Epithelial cell of esophagus (primary cell): ENCODE measurements around the gene SIK3.
A peak's percentile ranks its signal among the peaks of the same experiment; 100 is the strongest.

Experiments used
- DNase-seq: peaks from one replicate; pipeline ENCODE4 v3.0.0; 2010; ENCODE audit warnings: low read depth
- H3K4me3 ChIP-seq: 2 replicates; pipeline ENCODE4 v1.5.1; 2011; ENCODE audit warnings: mild to moderate bottlenecking, low read length, control low read depth
- TF ChIP-seq, protein P1 (sequence below): IDR thresholded peaks from 2 replicates; pipeline ENCODE4 v1.5.1; 2011; ENCODE audit warnings: low read depth, mild to moderate bottlenecking, low read length, control low read depth, inconsistent platforms; ENCODE audit not compliant: insufficient read depth; ENCODE audit errors: missing control alignments

The SIK3 gene

DNA sequence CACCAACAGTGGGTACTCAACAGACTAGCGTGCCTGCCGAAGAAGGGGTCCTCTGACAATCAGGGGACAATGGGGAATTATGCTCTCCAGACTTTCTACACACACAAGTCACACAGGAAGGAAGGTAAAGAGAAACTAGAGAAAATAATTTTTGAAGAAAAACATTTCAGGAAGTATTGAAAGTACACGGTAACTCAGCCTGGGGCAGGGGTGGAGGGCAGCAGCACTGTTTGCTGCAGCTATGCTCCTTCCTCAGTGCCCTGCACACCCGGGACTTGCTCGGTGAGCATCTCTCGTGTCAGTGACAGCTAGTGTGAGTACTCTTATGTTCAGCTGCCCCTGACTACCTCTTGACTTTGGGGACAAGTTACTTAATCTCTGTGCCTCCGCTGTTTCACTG, 242.8 kb downstream of the SIK3 start:
- no peak overlapping the region for H3K4me3 ChIP-seq
- TF ChIP-seq, protein P1, sequence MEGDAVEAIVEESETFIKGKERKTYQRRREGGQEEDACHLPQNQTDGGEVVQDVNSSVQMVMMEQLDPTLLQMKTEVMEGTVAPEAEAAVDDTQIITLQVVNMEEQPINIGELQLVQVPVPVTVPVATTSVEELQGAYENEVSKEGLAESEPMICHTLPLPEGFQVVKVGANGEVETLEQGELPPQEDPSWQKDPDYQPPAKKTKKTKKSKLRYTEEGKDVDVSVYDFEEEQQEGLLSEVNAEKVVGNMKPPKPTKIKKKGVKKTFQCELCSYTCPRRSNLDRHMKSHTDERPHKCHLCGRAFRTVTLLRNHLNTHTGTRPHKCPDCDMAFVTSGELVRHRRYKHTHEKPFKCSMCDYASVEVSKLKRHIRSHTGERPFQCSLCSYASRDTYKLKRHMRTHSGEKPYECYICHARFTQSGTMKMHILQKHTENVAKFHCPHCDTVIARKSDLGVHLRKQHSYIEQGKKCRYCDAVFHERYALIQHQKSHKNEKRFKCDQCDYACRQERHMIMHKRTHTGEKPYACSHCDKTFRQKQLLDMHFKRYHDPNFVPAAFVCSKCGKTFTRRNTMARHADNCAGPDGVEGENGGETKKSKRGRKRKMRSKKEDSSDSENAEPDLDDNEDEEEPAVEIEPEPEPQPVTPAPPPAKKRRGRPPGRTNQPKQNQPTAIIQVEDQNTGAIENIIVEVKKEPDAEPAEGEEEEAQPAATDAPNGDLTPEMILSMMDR: no peak
- DNase-seq: no peak

DNA sequence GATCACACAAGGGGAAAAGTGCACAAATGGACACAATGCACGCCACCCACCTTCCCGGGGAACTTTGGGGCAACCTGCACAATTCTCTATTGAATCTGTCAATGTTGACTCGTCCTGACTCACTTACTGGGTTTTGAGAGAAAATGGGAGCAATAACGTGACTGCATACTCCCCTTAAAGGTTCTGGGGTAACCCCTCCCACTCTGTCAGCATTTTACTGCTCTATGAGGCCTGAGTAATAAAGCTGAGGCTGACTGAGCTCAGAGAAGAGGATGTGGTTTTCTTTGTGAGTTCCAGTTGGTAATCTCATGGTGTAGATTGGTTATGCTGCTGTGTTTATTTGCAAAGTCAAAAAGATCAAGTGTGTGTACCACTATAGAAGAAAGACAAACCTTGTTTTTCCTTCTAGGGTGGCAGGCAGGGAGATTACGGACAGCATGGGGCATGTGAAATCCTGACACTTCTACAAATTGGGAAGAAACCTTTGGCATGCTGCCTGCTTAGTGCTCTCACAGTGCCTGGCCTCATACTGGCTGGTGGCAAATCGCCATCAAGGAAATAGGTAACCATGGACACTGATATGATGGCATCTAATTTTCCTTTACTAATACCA, 244.7 kb downstream of the SIK3 start:
- TF ChIP-seq, protein P1: no peak
- no peak overlapping the region for H3K4me3 ChIP-seq
- peak; percentile 87 for DNase-seq

DNA sequence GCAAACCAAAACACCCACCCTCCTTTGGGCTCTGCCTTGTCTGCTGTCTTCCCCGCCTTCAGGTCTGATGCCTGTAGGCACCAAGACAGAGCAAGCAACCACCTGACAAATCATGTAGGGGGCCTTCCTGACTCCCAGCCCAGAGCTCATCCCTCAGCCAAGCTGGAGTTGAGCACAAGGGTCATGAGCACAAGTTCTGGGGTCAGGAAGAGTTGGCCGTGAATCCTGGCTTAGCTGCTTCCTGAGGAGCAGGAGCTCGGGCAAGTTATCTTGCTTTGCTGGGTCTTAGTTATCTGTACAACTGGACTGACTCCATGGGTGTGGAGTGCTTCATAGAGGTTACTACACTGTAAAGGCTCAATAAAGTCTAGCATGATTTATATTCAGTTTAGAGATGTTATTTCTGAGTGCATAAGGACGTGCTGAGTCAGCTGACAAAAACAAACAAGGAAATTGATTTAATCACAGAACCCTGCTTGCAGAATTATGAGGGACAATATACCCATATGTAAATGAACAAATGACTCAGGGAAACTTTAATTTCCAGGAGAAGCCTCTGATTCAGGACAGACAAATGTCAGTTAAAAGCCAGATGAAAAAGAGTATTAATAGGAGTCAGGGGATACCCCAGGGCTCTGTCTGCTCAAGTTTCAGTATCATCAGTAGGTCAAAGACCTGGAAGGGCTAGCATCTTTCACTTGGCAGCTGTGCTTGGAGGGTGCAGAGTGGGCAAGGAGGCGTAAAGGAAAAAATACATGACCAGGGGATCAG, 245.8 kb downstream of the SIK3 start:
- H3K4me3 ChIP-seq: no peak overlapping the region
- peak; percentile 64 for DNase-seq
- TF ChIP-seq, protein P1: no peak

DNA sequence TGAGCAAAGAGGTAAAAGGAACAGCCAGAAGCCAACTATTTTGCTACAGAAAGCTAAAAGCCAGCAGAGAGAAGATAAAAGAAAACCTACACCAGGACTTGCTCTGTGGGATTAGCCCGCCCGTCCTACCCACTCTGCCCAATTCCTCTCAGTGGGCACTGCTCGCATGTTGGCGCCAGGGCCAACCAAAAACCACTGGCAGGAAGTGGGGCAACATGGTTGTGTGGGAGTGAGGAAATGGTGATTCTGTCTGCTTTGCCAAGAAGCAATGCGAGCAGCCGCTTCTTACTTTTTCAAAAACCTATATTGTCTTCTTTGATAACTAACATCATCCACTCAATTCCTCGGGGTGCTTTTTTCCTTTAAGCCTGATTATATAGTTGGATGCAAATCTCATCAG, 246.6 kb downstream of the SIK3 start:
- H3K4me3 ChIP-seq: no peak overlapping the region
- TF ChIP-seq, protein P1: no peak
- DNase-seq: no peak

DNA sequence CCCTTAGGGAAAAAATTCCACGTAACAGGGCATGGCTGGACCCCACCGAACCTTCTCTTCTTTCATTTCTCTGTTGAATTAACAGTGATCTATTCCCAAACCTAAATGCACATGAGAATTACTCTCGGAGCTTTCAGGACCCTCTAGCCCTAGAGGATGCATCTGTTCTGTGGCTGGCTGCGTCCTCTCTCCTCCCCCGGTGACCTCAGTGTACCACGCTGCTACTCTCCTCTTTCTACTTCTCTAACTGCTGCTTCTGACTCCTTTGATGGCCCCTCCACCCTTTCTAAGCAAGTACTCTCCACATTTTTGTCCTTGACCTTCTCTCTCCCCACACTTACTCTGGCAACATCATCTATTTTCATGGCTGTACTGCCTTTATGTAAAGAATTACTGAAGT, 248.7 kb downstream of the SIK3 start:
- TF ChIP-seq, protein P1: no peak
- H3K4me3 ChIP-seq: no peak overlapping the region
- DNase-seq: no peak

DNA sequence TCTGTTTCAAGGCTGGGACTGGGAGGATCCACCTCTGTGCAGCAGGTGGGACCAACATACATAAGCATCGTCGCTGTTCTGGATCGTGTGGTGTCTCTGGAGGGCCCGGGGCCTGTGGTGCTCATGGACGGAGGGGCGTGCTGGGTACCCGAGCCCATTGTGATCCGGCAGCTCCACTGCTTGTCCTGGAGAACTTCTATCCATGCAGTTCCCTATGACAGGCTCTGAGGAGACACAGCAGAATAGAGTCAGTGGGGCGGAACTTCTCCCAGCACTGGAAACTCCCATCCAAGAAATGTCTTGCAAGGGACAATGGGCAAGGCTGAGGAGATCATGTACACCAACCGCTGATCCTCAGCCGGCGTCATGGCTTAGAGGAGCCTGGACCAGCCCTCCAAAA, 249.2 kb downstream of the SIK3 start:
- DNase-seq: no peak
- TF ChIP-seq, protein P1: no peak
- no peak overlapping the region for H3K4me3 ChIP-seq
